ENCODE results near the gene PACS2.

The PACS2 gene

GRCh38 chr14:105346876-105347586 is 32.5 kb downstream of the PACS2 start:
- in situ Hi-C loops (cut with HindIII; ENCODE audit: low pct_ligation_motif_present, low sequenced_read_pairs), result no loop called here

GRCh38 chr14:105347587-105347968 is 33.0 kb downstream of the PACS2 start:
- H3K27me3 ChIP-seq (replicated peaks), result no peaks in the 10 kb centered on the region
- no peak for DNase-seq
- TF ChIP-seq CTCF (IDR thresholded peaks at IDR 0.05; ENCODE audit: low read depth, low read length, missing control alignments), result no peak
- no peaks in the 10 kb centered on the region for H3K36me3 ChIP-seq (replicated peaks)
- no peak overlapping the region for H3K4me3 ChIP-seq (ENCODE audit: low read depth, low read length)
- in situ Hi-C loops (cut with HindIII; ENCODE audit: low pct_ligation_motif_present, low sequenced_read_pairs), result no loop called here
- H3K27ac ChIP-seq, result no peak overlapping the region

More at GRCh38 chr14:105346876-105347586, 32.5 kb downstream of the PACS2 start:
- no peak for TF ChIP-seq CTCF (IDR thresholded peaks at IDR 0.05; ENCODE audit: low read depth, low read length, missing control alignments)
- H3K27me3 ChIP-seq (replicated peaks), result no peaks in the 10 kb centered on the region
- H3K4me3 ChIP-seq (ENCODE audit: low read depth, low read length), result no peak overlapping the region
- H3K36me3 ChIP-seq (replicated peaks), result no peaks in the 10 kb centered on the region
- DNase-seq, result no peak
- no peak overlapping the region for H3K27ac ChIP-seq

- no peak for DNase-seq
- in situ Hi-C loops (cut with HindIII; ENCODE audit: low pct_ligation_motif_present, low sequenced_read_pairs), result no loop called here
- Histone ChIP-seq H3K27ac (no peak overlapping the region), H3K4me3 (ENCODE audit: low read depth, low read length) (no peak overlapping the region), H3K36me3 (replicated peaks) (no peaks in the 10 kb centered on the region), H3K27me3 (replicated peaks) (no peaks in the 10 kb centered on the region)
- no peak for TF ChIP-seq CTCF (IDR thresholded peaks at IDR 0.05; ENCODE audit: low read depth, low read length, missing control alignments)
Observed at GRCh38 chr14:105348169-105348944, 33.8 kb downstream of the PACS2 start.

- in situ Hi-C loops (cut with HindIII; ENCODE audit: low pct_ligation_motif_present, low sequenced_read_pairs), result no loop called here
- no peak for DNase-seq
- Histone ChIP-seq H3K27me3 (replicated peaks) (no peaks in the 10 kb centered on the region), H3K27ac (no peak overlapping the region), H3K36me3 (replicated peaks) (no peaks in the 10 kb centered on the region), H3K4me3 (ENCODE audit: low read depth, low read length) (no peak overlapping the region)
- no peak for TF ChIP-seq CTCF (IDR thresholded peaks at IDR 0.05; ENCODE audit: low read depth, low read length, missing control alignments)
Observed at GRCh38 chr14:105348945-105349699, 34.6 kb downstream of the PACS2 start.

- Histone ChIP-seq H3K27me3 (replicated peaks) (no peaks in the 10 kb centered on the region), H3K4me3 (ENCODE audit: low read depth, low read length) (no peak overlapping the region), H3K27ac (no peak overlapping the region), H3K36me3 (replicated peaks) (no peaks in the 10 kb centered on the region)
- DNase-seq, result no peak
- in situ Hi-C loops (cut with HindIII; ENCODE audit: low pct_ligation_motif_present, low sequenced_read_pairs), result no loop called here
- TF ChIP-seq CTCF (IDR thresholded peaks at IDR 0.05; ENCODE audit: low read depth, low read length, missing control alignments), result no peak
Observed at GRCh38 chr14:105349992-105350391, 35.4 kb downstream of the PACS2 start.

Measured in brain microvascular endothelial cell (primary cell).